Stimulated activated CD8-positive, alpha-beta memory T cell treated with anti-CD3 and anti-CD28 coated beads, Interleukin-12 subunit alpha, Interleukin-12 subunit beta, amount 100 ng/mL, for 24 hours (primary cell): ENCODE measurements around the gene HYCC1.
"Not testable (repeated sequence)": the region's sequence is repeated elsewhere in the genome, so short reads cannot be mapped to it uniquely, and the experiment has no call there.

ENCODE experiments used
- DNase-seq: peaks from one replicate; pipeline ENCODE4 v3.0.0-alpha.2; 2020; ENCODE audit errors: extremely low read depth

The HYCC1 gene

GRCh38 chr7:23013715-23014649, at the start of gene HYCC1:
Gene HYCC1 (minus strand): TSS chr7:23014130. CDS start chr7:22991111, 23,019 bp downstream.
- peak; percentile 93 for DNase-seq

GRCh38 chr7:23062452-23062851, 48.5 kb upstream of the HYCC1 start:
- DNase-seq, result no peak

GRCh38 chr7:23061327-23061726, 47.4 kb upstream of the HYCC1 start:
- DNase-seq, result no peak

- DNase-seq, result no peak
These were observed 44.6 kb upstream of the HYCC1 start for GRCh38 chr7:23058408-23059096.

GRCh38 chr7:23055582-23056178, 41.8 kb upstream of the HYCC1 start:
- DNase-seq, result no peak

GRCh38 chr7:23051124-23051485, 37.2 kb upstream of the HYCC1 start:
- not testable (repeated sequence) for DNase-seq

GRCh38 chr7:23046336-23046735, 32.4 kb upstream of the HYCC1 start:
- DNase-seq, result not testable (repeated sequence)

- DNase-seq, result not testable (repeated sequence)
These were observed 31.2 kb upstream of the HYCC1 start for GRCh38 chr7:23045086-23045485.

- DNase-seq, result no peak
These were observed 30.7 kb upstream of the HYCC1 start for GRCh38 chr7:23044581-23044980.

GRCh38 chr7:23043441-23043840, 29.5 kb upstream of the HYCC1 start:
- no peak for DNase-seq

GRCh38 chr7:23039674-23040073, 25.7 kb upstream of the HYCC1 start:
- DNase-seq, result not testable (repeated sequence)

GRCh38 chr7:23035542-23036371, 21.8 kb upstream of the HYCC1 start:
- DNase-seq, result not testable (repeated sequence)

- no peak for DNase-seq
These were observed 13.3 kb upstream of the HYCC1 start for GRCh38 chr7:23027261-23027660.

GRCh38 chr7:23026164-23026563, 12.2 kb upstream of the HYCC1 start:
- DNase-seq, result no peak

GRCh38 chr7:23024454-23024853, 10.5 kb upstream of the HYCC1 start:
- DNase-seq, result no peak

GRCh38 chr7:23022851-23023250, 8.9 kb upstream of the HYCC1 start:
- no peak for DNase-seq

GRCh38 chr7:23022258-23022769, 8.4 kb upstream of the HYCC1 start:
- DNase-seq, result no peak

GRCh38 chr7:23021596-23021995, 7.7 kb upstream of the HYCC1 start:
- no peak for DNase-seq

- no peak for DNase-seq
These were observed 6.9 kb upstream of the HYCC1 start for GRCh38 chr7:23020742-23021401.

- DNase-seq, result no peak
These were observed 4.8 kb upstream of the HYCC1 start for GRCh38 chr7:23018750-23019149.

- DNase-seq, result no peak
These were observed 3.4 kb upstream of the HYCC1 start for GRCh38 chr7:23017309-23017708.
